Measurements from ENCODE around the gene ATP2B1.

ATP2B1 gene

GRCh38 chr12:89733579-89734201 lies 25.1 kb upstream of the ATP2B1 start:
- in situ Hi-C loops (cut with MboI; ENCODE audit: low pct_unique_long_range_greater_than_20kb, low sequenced_read_pairs, unreplicated experiment): no loop called here
- TF ChIP-seq CTCF (IDR thresholded peaks at IDR 0.05; ENCODE audit: extremely low read depth, insufficient read depth, missing control alignments): no peak
- no peak for DNase-seq (ENCODE audit: low spot score)

DNA sequence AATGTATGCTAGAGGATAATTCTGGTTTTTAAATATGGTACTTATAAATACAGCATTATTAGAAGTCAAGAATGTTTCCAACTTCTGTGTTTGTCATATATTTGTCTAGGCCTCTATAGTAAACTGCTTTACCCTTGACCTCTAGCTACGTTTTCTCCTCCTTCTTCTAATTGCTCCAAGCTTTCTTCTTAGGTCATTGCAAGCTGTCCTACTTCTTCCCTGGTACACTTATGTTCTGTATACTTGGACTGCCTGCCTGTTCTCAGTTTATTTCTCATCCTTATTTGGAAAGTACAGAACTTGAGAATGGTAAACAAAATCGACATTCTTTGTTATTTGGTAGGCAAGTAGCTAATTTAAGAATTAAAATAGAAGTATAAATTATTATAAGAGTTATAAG lies 23.9 kb upstream of the ATP2B1 start:
- DNase-seq (ENCODE audit: low spot score): no peak
- TF ChIP-seq CTCF (IDR thresholded peaks at IDR 0.05; ENCODE audit: extremely low read depth, insufficient read depth, missing control alignments): no peak
- in situ Hi-C loops (cut with MboI; ENCODE audit: low pct_unique_long_range_greater_than_20kb, low sequenced_read_pairs, unreplicated experiment): no loop called here

GRCh38 chr12:89731614-89732013 lies 23.0 kb upstream of the ATP2B1 start:
- no peak for TF ChIP-seq CTCF (IDR thresholded peaks at IDR 0.05; ENCODE audit: extremely low read depth, insufficient read depth, missing control alignments)
- in situ Hi-C loops (cut with MboI; ENCODE audit: low pct_unique_long_range_greater_than_20kb, low sequenced_read_pairs, unreplicated experiment): no loop called here
- no peak for DNase-seq (ENCODE audit: low spot score)

DNA sequence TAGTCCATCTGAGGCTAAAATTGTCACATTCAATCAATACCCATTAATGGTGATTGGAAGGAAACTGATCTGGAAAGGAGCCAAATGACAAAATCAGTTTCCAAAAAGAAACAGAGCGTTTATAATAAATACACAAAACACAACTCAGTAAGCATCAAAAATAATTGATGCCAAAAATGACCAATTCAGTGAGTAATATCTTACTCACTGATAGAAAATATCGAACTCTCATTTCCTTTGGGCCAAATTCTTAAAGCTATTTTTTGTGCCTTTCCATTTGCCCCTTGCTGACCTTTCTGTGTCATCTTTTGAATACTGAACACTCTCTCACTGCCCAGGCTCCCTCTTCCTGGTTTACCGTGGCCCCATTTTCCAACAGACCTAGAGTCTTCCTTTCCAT lies 22.5 kb upstream of the ATP2B1 start:
- in situ Hi-C loops (cut with MboI; ENCODE audit: low pct_unique_long_range_greater_than_20kb, low sequenced_read_pairs, unreplicated experiment): no loop called here
- DNase-seq (ENCODE audit: low spot score): no peak
- no peak for TF ChIP-seq CTCF (IDR thresholded peaks at IDR 0.05; ENCODE audit: extremely low read depth, insufficient read depth, missing control alignments)

DNA sequence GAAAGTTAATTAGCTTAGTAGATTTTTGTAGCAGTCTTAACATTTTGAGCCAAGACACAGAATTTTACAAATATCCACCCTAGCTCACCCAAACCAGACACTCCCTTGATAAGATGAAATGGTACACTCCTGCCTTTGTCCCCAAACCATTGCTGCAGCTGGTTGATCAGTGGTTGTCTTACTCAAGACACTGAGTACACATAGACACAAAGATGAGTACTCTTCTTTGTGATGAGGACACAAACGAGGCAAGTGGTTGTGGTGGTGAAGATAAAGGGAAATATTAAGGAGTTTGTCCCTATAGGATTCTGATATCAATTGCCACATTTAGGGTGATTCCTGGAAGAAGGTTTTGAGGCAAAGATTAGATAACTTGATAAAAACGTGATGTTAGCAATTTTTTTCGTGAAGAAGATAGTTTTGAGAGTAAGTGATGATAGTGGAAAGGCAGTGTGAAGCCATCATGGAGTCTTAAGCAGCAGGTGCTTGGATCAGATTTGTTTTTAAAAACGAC lies 21.4 kb upstream of the ATP2B1 start:
- TF ChIP-seq CTCF (IDR thresholded peaks at IDR 0.05; ENCODE audit: extremely low read depth, insufficient read depth, missing control alignments): no peak
- in situ Hi-C loops (cut with MboI; ENCODE audit: low pct_unique_long_range_greater_than_20kb, low sequenced_read_pairs, unreplicated experiment): no loop called here
- no peak for DNase-seq (ENCODE audit: low spot score)

DNA sequence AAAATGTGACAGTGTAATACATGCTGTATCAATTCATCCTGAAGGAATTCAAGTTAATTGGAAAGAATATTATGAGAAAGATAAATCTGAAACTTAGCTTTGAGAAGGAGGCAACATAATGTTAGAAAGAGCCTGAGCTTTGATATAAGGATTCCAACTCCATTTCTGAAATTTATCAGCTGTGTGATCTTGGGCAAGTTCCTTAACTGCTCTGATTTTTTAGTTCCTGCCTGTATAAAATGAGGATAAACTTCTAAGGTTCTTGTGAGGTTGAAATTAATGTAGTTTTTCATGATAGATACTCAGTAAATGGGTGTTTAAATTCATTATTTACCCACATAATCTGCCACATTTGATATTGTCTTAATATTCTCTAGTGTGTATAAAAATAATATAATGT lies 14.6 kb upstream of the ATP2B1 start:
- no peak for DNase-seq (ENCODE audit: low spot score)
- in situ Hi-C loops (cut with MboI; ENCODE audit: low pct_unique_long_range_greater_than_20kb, low sequenced_read_pairs, unreplicated experiment): no loop called here
- TF ChIP-seq CTCF (IDR thresholded peaks at IDR 0.05; ENCODE audit: extremely low read depth, insufficient read depth, missing control alignments): no peak
